ENCODE measurements around the gene ZDHHC18.
"Not testable (repeated sequence)": the region's sequence is repeated elsewhere in the genome, so short reads cannot be mapped to it uniquely, and the experiment has no call there.

Gene ZDHHC18

GRCh38 chr1:26791148-26791547 lies 35.3 kb upstream of the ZDHHC18 start:
- no peak for DNase-seq (ENCODE audit: low read depth)

- no peak for DNase-seq (ENCODE audit: low read depth)
Measured at GRCh38 chr1:26791626-26792025, 34.9 kb upstream of the ZDHHC18 start.

GRCh38 chr1:26792924-26793323 lies 33.6 kb upstream of the ZDHHC18 start:
- DNase-seq (ENCODE audit: low read depth), result no peak

GRCh38 chr1:26794391-26794790 lies 32.1 kb upstream of the ZDHHC18 start:
- DNase-seq (ENCODE audit: low read depth), result no peak

- no peak for DNase-seq (ENCODE audit: low read depth)
Measured at GRCh38 chr1:26797627-26798026, 28.9 kb upstream of the ZDHHC18 start.

- no peak for DNase-seq (ENCODE audit: low read depth)
Measured at GRCh38 chr1:26799479-26800142, 26.9 kb upstream of the ZDHHC18 start.

GRCh38 chr1:26803932-26804331 lies 22.6 kb upstream of the ZDHHC18 start:
- not testable (repeated sequence) for DNase-seq (ENCODE audit: low read depth)

- DNase-seq (ENCODE audit: low read depth), result not testable (repeated sequence)
Measured at GRCh38 chr1:26810105-26810504, 16.4 kb upstream of the ZDHHC18 start.

- no peak for DNase-seq (ENCODE audit: low read depth)
Measured at GRCh38 chr1:26811057-26811456, 15.4 kb upstream of the ZDHHC18 start.

- DNase-seq (ENCODE audit: low read depth), result no peak
Measured at GRCh38 chr1:26811708-26812107, 14.8 kb upstream of the ZDHHC18 start.

GRCh38 chr1:26814377-26814776 lies 12.1 kb upstream of the ZDHHC18 start:
- no peak for DNase-seq (ENCODE audit: low read depth)

GRCh38 chr1:26814893-26815292 lies 11.6 kb upstream of the ZDHHC18 start:
- no peak for DNase-seq (ENCODE audit: low read depth)

GRCh38 chr1:26820784-26821269 lies 5.7 kb upstream of the ZDHHC18 start:
- no peak for DNase-seq (ENCODE audit: low read depth)

GRCh38 chr1:26822737-26823395 lies 3.6 kb upstream of the ZDHHC18 start:
- DNase-seq (ENCODE audit: low read depth), result no peak

- DNase-seq (ENCODE audit: low read depth), result no peak
Measured at GRCh38 chr1:26824731-26825130, 1.8 kb upstream of the ZDHHC18 start.

GRCh38 chr1:26827106-26827604 lies 667 bp downstream of the ZDHHC18 start:
- no peak for DNase-seq (ENCODE audit: low read depth)

- no peak for DNase-seq (ENCODE audit: low read depth)
Measured at GRCh38 chr1:26827663-26828062, 1.2 kb downstream of the ZDHHC18 start.

- DNase-seq (ENCODE audit: low read depth), result no peak
Measured at GRCh38 chr1:26828411-26828991, 2.0 kb downstream of the ZDHHC18 start.

GRCh38 chr1:26829184-26829911 lies 2.9 kb downstream of the ZDHHC18 start:
- no peak for DNase-seq (ENCODE audit: low read depth)

GRCh38 chr1:26831059-26831458 lies 4.6 kb downstream of the ZDHHC18 start:
- DNase-seq (ENCODE audit: low read depth), result no peak

- DNase-seq (ENCODE audit: low read depth), result no peak
Measured at GRCh38 chr1:26831546-26832248, 5.2 kb downstream of the ZDHHC18 start.

Measured in stimulated activated CD8-positive, alpha-beta memory T cell treated with anti-CD3 and anti-CD28 coated beads, Interleukin-12 subunit alpha, Interleukin-12 subunit beta, amount 100 ng/mL, for 4 hours (primary cell).